ENCODE results near the gene RHBDD1.

Gene RHBDD1

DNA sequence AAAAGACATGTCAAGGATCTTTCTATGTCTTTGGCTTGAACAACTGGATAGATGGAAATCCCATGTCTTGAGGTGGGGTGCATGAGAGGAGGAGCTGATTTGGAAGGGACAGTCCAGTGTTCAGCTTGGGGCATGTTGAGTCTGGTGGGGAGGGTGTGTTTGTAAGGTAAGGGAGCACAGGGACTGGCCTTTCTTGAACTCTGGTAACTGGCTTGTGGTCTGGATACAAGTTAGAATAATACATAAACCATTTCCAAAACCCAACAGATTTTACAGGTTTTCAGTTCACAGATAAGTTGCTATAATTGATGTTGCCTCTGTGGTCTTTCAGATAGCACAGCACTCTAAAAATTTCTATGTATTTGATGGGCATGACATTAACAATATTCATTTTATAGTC lies 24.2 kb downstream of the RHBDD1 start:
- Histone ChIP-seq H2AFZ (ENCODE audit: low read depth, low read length, severe bottlenecking) (no peak overlapping the region), H3K27me3 (ENCODE audit: low read length) (no peaks in the 10 kb centered on the region), H3K4me3 (ENCODE audit: insufficient read depth, low read length, poor library complexity, severe bottlenecking) (no peak overlapping the region), H3K4me2 (ENCODE audit: low read depth, low read length, poor library complexity, severe bottlenecking) (no peak overlapping the region), H3K27ac (ENCODE audit: low read depth, low read length) (no peak overlapping the region), H3K9ac (ENCODE audit: low read length) (no peak overlapping the region), H4K20me1 (ENCODE audit: low read depth, low read length) (no peaks in the 10 kb centered on the region), H3K79me2 (ENCODE audit: insufficient read depth, low read length) (0 out of 2 replicates have a peak, but pooled peaks cover 3% of the 10 kb centered on the region), H3K9me2 (replicated peaks; ENCODE audit: insufficient read depth, low read length) (no peaks in the 10 kb centered on the region), H3F3A (ENCODE audit: insufficient read depth) (no peaks in the 10 kb centered on the region), H3K9me3 (ENCODE audit: insufficient read depth, low read length) (no peaks in the 10 kb centered on the region), H3K36me3 (ENCODE audit: low read length) (no peaks in the 10 kb centered on the region)
- TF ChIP-seq, protein P1, sequence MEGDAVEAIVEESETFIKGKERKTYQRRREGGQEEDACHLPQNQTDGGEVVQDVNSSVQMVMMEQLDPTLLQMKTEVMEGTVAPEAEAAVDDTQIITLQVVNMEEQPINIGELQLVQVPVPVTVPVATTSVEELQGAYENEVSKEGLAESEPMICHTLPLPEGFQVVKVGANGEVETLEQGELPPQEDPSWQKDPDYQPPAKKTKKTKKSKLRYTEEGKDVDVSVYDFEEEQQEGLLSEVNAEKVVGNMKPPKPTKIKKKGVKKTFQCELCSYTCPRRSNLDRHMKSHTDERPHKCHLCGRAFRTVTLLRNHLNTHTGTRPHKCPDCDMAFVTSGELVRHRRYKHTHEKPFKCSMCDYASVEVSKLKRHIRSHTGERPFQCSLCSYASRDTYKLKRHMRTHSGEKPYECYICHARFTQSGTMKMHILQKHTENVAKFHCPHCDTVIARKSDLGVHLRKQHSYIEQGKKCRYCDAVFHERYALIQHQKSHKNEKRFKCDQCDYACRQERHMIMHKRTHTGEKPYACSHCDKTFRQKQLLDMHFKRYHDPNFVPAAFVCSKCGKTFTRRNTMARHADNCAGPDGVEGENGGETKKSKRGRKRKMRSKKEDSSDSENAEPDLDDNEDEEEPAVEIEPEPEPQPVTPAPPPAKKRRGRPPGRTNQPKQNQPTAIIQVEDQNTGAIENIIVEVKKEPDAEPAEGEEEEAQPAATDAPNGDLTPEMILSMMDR (IDR thresholded peaks at IDR 0.05; ENCODE audit: insufficient read depth, low read length, poor library complexity, severe bottlenecking), result no peak
- no peak for TF ChIP-seq EZH2phosphoT487 (conservative IDR thresholded peaks at IDR 0.05; ENCODE audit: low read length)

DNA sequence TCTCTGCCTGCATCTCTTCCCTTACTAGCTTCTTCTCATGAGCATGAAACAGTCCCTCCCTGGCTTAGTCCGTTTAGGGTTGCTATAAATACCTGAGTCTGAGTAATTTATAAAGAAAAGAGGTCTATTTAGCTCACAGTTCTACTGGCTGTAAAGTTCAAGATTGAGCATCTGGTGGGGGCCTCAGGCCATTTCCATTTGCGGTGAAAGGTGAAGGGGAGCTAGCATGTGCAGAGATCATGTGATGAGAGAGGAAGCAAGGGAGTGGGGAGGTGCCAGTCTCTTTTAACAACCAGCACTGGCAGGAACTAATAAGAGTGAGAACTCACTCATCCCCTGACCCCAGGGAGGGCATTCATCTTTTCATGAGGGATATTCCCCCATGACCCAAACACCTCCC lies 26.8 kb downstream of the RHBDD1 start:
- Histone ChIP-seq H3K79me2 (ENCODE audit: insufficient read depth, low read length) (no peaks in the 10 kb centered on the region), H3K27ac (ENCODE audit: low read depth, low read length) (no peak overlapping the region), H4K20me1 (ENCODE audit: low read depth, low read length) (no peaks in the 10 kb centered on the region), H3K9me2 (replicated peaks; ENCODE audit: insufficient read depth, low read length) (no peaks in the 10 kb centered on the region), H3F3A (ENCODE audit: insufficient read depth) (no peaks in the 10 kb centered on the region), H3K27me3 (ENCODE audit: low read length) (no peaks in the 10 kb centered on the region), H3K4me3 (ENCODE audit: insufficient read depth, low read length, poor library complexity, severe bottlenecking) (no peak overlapping the region), H3K4me2 (ENCODE audit: low read depth, low read length, poor library complexity, severe bottlenecking) (peak overlapping the region; percentile 24), H2AFZ (ENCODE audit: low read depth, low read length, severe bottlenecking) (no peak overlapping the region), H3K9me3 (ENCODE audit: insufficient read depth, low read length) (no peaks in the 10 kb centered on the region), H3K9ac (ENCODE audit: low read length) (0 out of 2 replicates have a peak overlapping the region, but pooled peaks have one; percentile 11), H3K36me3 (ENCODE audit: low read length) (no peaks in the 10 kb centered on the region)
- TF ChIP-seq, protein P1 (IDR thresholded peaks at IDR 0.05; ENCODE audit: insufficient read depth, low read length, poor library complexity, severe bottlenecking), result no peak
- no peak for TF ChIP-seq EZH2phosphoT487 (conservative IDR thresholded peaks at IDR 0.05; ENCODE audit: low read length)

DNA sequence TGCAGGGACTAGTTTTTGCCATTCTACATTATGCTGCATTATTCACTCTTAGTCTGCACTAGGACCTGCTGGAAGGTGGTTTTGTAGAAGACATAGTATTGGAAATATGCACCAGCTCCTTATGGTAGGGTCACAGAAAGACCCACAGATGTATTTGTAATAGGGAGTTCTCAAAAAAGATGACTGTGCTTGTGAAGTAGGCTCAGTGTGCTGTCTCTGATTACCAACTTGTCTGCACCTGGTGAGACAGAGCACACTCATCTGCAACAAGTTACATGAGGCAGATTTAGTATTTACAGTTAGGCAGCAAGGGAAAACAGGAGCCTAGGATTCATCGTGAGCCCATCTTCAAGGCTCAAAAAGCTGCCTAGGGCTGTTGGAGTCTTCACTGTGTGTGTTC lies 29.4 kb downstream of the RHBDD1 start:
- TF ChIP-seq EZH2phosphoT487 (conservative IDR thresholded peaks at IDR 0.05; ENCODE audit: low read length), result no peak
- TF ChIP-seq, protein P1 (IDR thresholded peaks at IDR 0.05; ENCODE audit: insufficient read depth, low read length, poor library complexity, severe bottlenecking), result no peak
- H3K4me2 ChIP-seq (ENCODE audit: low read depth, low read length, poor library complexity, severe bottlenecking), result no peak overlapping the region
- H2AFZ ChIP-seq (ENCODE audit: low read depth, low read length, severe bottlenecking), result no peak overlapping the region
- H3K27me3 ChIP-seq (ENCODE audit: low read length), result no peaks in the 10 kb centered on the region
- H3K79me2 ChIP-seq (ENCODE audit: insufficient read depth, low read length), result no peaks in the 10 kb centered on the region
- no peaks in the 10 kb centered on the region for H3K9me3 ChIP-seq (ENCODE audit: insufficient read depth, low read length)
- no peaks in the 10 kb centered on the region for H3F3A ChIP-seq (ENCODE audit: insufficient read depth)
- H4K20me1 ChIP-seq (ENCODE audit: low read depth, low read length), result no peaks in the 10 kb centered on the region
- no peak overlapping the region for H3K9ac ChIP-seq (ENCODE audit: low read length)
- no peak overlapping the region for H3K4me3 ChIP-seq (ENCODE audit: insufficient read depth, low read length, poor library complexity, severe bottlenecking)
- no peaks in the 10 kb centered on the region for H3K36me3 ChIP-seq (ENCODE audit: low read length)
- no peak overlapping the region for H3K27ac ChIP-seq (ENCODE audit: low read depth, low read length)
- no peaks in the 10 kb centered on the region for H3K9me2 ChIP-seq (replicated peaks; ENCODE audit: insufficient read depth, low read length)

All from SU-DHL-6 (cell line).